GM18951 (cell line): ENCODE data around the gene CCDC28A.
"Not testable (repeated sequence)": the region's sequence is repeated elsewhere in the genome, so short reads cannot be mapped to it uniquely, and the experiment has no call there.

Experiments used
- POLR2A ChIP-seq: IDR thresholded peaks from 4 replicates; pipeline ENCODE4 v1.6.1; 2011; ENCODE audit warnings: mild to moderate bottlenecking; ENCODE audit not compliant: insufficient read length, insufficient read depth; ENCODE audit errors: extremely low read depth
- in situ Hi-C: fragments of 300-500 bp; cut with MboI; formaldehyde crosslinking; loops from one replicate; pipeline ENCODE4 v1.12.0; 2022; ENCODE audit warnings: low sequenced_read_pairs, mixed read lengths, inconsistent platforms; ENCODE audit not compliant: unreplicated experiment

CCDC28A gene

GRCh38 chr6:138773177-138774091 is at the start of gene CCDC28A:
CCDC28A (plus strand) TSS chr6:138773769; CDS start chr6:138776121, 2,352 bp downstream.
- TF ChIP-seq POLR2A: peak; percentile 55
- in situ Hi-C loops: no loop called here

- no peak for TF ChIP-seq POLR2A
- in situ Hi-C loops: no loop called here
These were observed 49.6 kb upstream of the CCDC28A start for GRCh38 chr6:138724015-138724414.

GRCh38 chr6:138726066-138726756 is 47.4 kb upstream of the CCDC28A start:
- TF ChIP-seq POLR2A: no peak
- in situ Hi-C loops: no loop called here

GRCh38 chr6:138726757-138727097 is 46.8 kb upstream of the CCDC28A start:
- in situ Hi-C loops: no loop called here
- TF ChIP-seq POLR2A: no peak

- no peak for TF ChIP-seq POLR2A
- in situ Hi-C loops: no loop called here
These were observed 46.4 kb upstream of the CCDC28A start for GRCh38 chr6:138727182-138727581.

GRCh38 chr6:138728662-138729061 is 44.9 kb upstream of the CCDC28A start:
- in situ Hi-C loops: no loop called here

GRCh38 chr6:138730037-138730436 is 43.5 kb upstream of the CCDC28A start:
- in situ Hi-C loops: not testable (repeated sequence)

More at GRCh38 chr6:138728662-138729061, 44.9 kb upstream of the CCDC28A start:
- TF ChIP-seq POLR2A: no peak

GRCh38 chr6:138734585-138734984 is 39.0 kb upstream of the CCDC28A start:
- no peak for TF ChIP-seq POLR2A
- in situ Hi-C loops: no loop called here

GRCh38 chr6:138736640-138737039 is 36.9 kb upstream of the CCDC28A start:
- in situ Hi-C loops: no loop called here
- TF ChIP-seq POLR2A: no peak

- in situ Hi-C loops: no loop called here
- TF ChIP-seq POLR2A: no peak
These were observed 21.6 kb upstream of the CCDC28A start for GRCh38 chr6:138752017-138752416.

- TF ChIP-seq POLR2A: no peak
- in situ Hi-C loops: no loop called here
These were observed 16.4 kb upstream of the CCDC28A start for GRCh38 chr6:138757136-138757535.

- in situ Hi-C loops: loop anchor here (5.0 kb wide), 1 partner anchor 179 kb away; no protein-coding TSS in a partner anchor
These were observed 7.5 kb upstream of the CCDC28A start for GRCh38 chr6:138765896-138766655.

GRCh38 chr6:138769102-138769676 is 4.4 kb upstream of the CCDC28A start:
- TF ChIP-seq POLR2A: no peak
- in situ Hi-C loops: loop anchor here (5.0 kb wide), 1 partner anchor 182 kb away; no protein-coding TSS in a partner anchor

More at GRCh38 chr6:138765896-138766655, 7.5 kb upstream of the CCDC28A start:
- TF ChIP-seq POLR2A: no peak

- in situ Hi-C loops: no loop called here
- no peak for TF ChIP-seq POLR2A
These were observed 883 bp upstream of the CCDC28A start for GRCh38 chr6:138772596-138773176.
